ENCODE data around the gene PTPRG. TPM values are rescaled to one million over a fixed set of nuclear protein-coding genes. Genes with fewer than 3 reads are reported as not detected.
A peak's percentile ranks its signal among the peaks of the same experiment; 100 is the strongest.

Gene PTPRG
- polyA plus RNA-seq, 1 donor (not counting 4 experiments of a cell fraction or from before 2014, with no cell fraction given): 12.1 TPM

DNA sequence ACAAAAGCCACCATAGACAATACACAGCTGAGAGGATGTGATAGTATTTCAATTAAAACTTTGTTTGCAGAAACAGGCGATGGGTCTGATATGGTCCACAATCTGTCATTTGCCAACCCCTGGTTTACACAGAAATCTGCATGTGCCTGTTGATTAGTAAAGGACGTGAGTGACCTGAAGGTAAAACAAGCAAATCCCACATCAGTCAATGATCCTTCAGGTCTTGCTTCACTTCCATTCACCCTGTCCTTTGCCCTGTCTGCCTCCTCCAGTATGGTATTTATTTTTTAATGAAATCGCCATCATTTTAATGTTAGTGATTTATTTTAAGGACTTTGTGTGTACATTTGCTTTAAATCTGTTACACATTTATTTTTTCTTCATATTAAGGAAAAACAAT is 645.8 kb downstream of the PTPRG start:
- no peaks in the 10 kb centered on the region for H3K9me3 ChIP-seq (ENCODE audit: control insufficient read depth, low read depth, low read length)
- no peak for TF ChIP-seq EZH2 (IDR thresholded peaks at IDR 0.05; ENCODE audit: low read length)
- TF ChIP-seq, protein P1, sequence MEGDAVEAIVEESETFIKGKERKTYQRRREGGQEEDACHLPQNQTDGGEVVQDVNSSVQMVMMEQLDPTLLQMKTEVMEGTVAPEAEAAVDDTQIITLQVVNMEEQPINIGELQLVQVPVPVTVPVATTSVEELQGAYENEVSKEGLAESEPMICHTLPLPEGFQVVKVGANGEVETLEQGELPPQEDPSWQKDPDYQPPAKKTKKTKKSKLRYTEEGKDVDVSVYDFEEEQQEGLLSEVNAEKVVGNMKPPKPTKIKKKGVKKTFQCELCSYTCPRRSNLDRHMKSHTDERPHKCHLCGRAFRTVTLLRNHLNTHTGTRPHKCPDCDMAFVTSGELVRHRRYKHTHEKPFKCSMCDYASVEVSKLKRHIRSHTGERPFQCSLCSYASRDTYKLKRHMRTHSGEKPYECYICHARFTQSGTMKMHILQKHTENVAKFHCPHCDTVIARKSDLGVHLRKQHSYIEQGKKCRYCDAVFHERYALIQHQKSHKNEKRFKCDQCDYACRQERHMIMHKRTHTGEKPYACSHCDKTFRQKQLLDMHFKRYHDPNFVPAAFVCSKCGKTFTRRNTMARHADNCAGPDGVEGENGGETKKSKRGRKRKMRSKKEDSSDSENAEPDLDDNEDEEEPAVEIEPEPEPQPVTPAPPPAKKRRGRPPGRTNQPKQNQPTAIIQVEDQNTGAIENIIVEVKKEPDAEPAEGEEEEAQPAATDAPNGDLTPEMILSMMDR (optimal IDR thresholded peaks at IDR 0.05 in 1 of 3, IDR thresholded peaks at IDR 0.05 in 1 of 3, conservative IDR thresholded peaks at IDR 0.05 in 1 of 3; ENCODE audit: extremely low read depth in 1 of 3, insufficient read depth in 2 of 3, low read length in 3 of 3): no peak
- H3K36me3 ChIP-seq (ENCODE audit: control insufficient read depth in 2 of 2, extremely low read depth in 1 of 2, insufficient read depth in 2 of 2, low read length in 2 of 2): peaks cover 0 to 5% of the 10 kb centered on the region in 2 experiments
- FAIRE-seq: peak; percentile 5
- no peak for DNase-seq (ENCODE audit: low read depth, low spot score)
- H3K79me2 ChIP-seq (ENCODE audit: control insufficient read depth, insufficient read depth, low read length): no peaks in the 10 kb centered on the region
- H3K4me2 ChIP-seq (ENCODE audit: control insufficient read depth, extremely low read depth, insufficient read depth, low read depth, low read length): no peak overlapping the region
- no peaks in the 10 kb centered on the region for H3K9me1 ChIP-seq (ENCODE audit: control insufficient read depth, extremely low read depth, insufficient read depth, low read length)
- H3K27ac ChIP-seq (ENCODE audit: control insufficient read depth, insufficient read depth, low read length): no peak overlapping the region
- H3K4me1 ChIP-seq (ENCODE audit: control insufficient read depth, extremely low read depth, insufficient read depth, low read length): no peaks in the 10 kb centered on the region
- H4K20me1 ChIP-seq (ENCODE audit: control insufficient read depth, extremely low read depth, insufficient read depth, low read length): peaks cover 1% of the 10 kb centered on the region
- no peak overlapping the region for H2AFZ ChIP-seq (ENCODE audit: control insufficient read depth, low read length)
- no peak overlapping the region for H3K4me3 ChIP-seq (ENCODE audit: control insufficient read depth in 2 of 3, extremely low read depth in 1 of 3, insufficient read depth in 2 of 3, low read depth in 1 of 3, low read length in 3 of 3)
- H3K9ac ChIP-seq (ENCODE audit: control insufficient read depth, extremely low read depth, insufficient read depth, low read length): no peak overlapping the region
- H3K27me3 ChIP-seq (ENCODE audit: control insufficient read depth, extremely low read depth, insufficient read depth, low read length): no peaks in the 10 kb centered on the region
- dilution Hi-C loops (cut with MboI; ENCODE audit: extremely low pct_ligation_motif_present, low sequenced_read_pairs): no loop called here

DNA sequence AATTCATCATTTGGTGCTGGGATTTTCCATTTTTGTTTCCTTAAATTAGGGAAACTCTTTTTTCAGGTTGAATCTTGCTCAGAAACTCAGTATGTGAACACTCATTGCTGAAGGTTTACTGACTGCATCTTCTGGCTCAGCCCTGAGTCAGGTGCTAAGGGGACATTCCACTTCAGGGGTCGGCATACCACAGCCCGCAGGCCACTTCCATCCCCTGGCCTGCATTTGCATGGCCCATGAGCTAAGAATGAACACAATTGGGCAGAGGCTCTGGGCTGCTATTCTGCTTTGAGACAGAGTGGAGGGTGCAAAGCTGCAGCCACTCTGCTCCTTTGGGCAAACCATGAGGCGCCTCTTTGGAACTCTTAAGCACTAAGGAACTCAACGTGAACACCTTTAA is 647.0 kb downstream of the PTPRG start:
- no peaks in the 10 kb centered on the region for H3K4me1 ChIP-seq (ENCODE audit: control insufficient read depth, extremely low read depth, insufficient read depth, low read length)
- H3K4me3 ChIP-seq (ENCODE audit: control insufficient read depth in 2 of 3, extremely low read depth in 1 of 3, insufficient read depth in 2 of 3, low read depth in 1 of 3, low read length in 3 of 3): no peak overlapping the region
- dilution Hi-C loops (cut with MboI; ENCODE audit: extremely low pct_ligation_motif_present, low sequenced_read_pairs): no loop called here
- H3K27ac ChIP-seq (ENCODE audit: control insufficient read depth, insufficient read depth, low read length): no peak overlapping the region
- no peak overlapping the region for H3K4me2 ChIP-seq (ENCODE audit: control insufficient read depth, extremely low read depth, insufficient read depth, low read depth, low read length)
- H3K9me1 ChIP-seq (ENCODE audit: control insufficient read depth, extremely low read depth, insufficient read depth, low read length): no peaks in the 10 kb centered on the region
- H3K79me2 ChIP-seq (ENCODE audit: control insufficient read depth, insufficient read depth, low read length): no peaks in the 10 kb centered on the region
- no peaks in the 10 kb centered on the region for H3K27me3 ChIP-seq (ENCODE audit: control insufficient read depth, extremely low read depth, insufficient read depth, low read length)
- FAIRE-seq: no peak
- no peaks in the 10 kb centered on the region for H3K9me3 ChIP-seq (ENCODE audit: control insufficient read depth, low read depth, low read length)
- H3K36me3 ChIP-seq (ENCODE audit: control insufficient read depth in 2 of 2, extremely low read depth in 1 of 2, insufficient read depth in 2 of 2, low read length in 2 of 2): peaks cover 0 to 3% of the 10 kb centered on the region in 2 experiments
- DNase-seq (ENCODE audit: low read depth, low spot score): no peak
- no peak for TF ChIP-seq EZH2 (IDR thresholded peaks at IDR 0.05; ENCODE audit: low read length)
- TF ChIP-seq, protein P1 (optimal IDR thresholded peaks at IDR 0.05 in 1 of 3, IDR thresholded peaks at IDR 0.05 in 1 of 3, conservative IDR thresholded peaks at IDR 0.05 in 1 of 3; ENCODE audit: extremely low read depth in 1 of 3, insufficient read depth in 2 of 3, low read length in 3 of 3): no peak
- no peak overlapping the region for H2AFZ ChIP-seq (ENCODE audit: control insufficient read depth, low read length)
- H3K9ac ChIP-seq (ENCODE audit: control insufficient read depth, extremely low read depth, insufficient read depth, low read length): no peak overlapping the region
- no peaks in the 10 kb centered on the region for H4K20me1 ChIP-seq (ENCODE audit: control insufficient read depth, extremely low read depth, insufficient read depth, low read length)

Measured in keratinocyte (primary cell).